H9 (cell line): ENCODE data around the gene FPGS. TPM values are rescaled to one million over a fixed set of nuclear protein-coding genes. Genes with fewer than 3 reads are reported as not detected.

Source experiments
- DNase-seq: peaks from one replicate; pipeline ENCODE4 v3.0.0-alpha.2; 2017
- H2AFZ ChIP-seq: one replicate; pipeline ENCODE4 v1.6.1; 2013; ENCODE audit warnings: mild to moderate bottlenecking, low read length, control low read depth, moderate library complexity
- H2AK5ac ChIP-seq: 2 replicates; pipeline ENCODE4 v1.6.1; 2013; ENCODE audit warnings: low read length, control low read depth, mixed read lengths; ENCODE audit not compliant: insufficient read length
- H2BK120ac ChIP-seq: one replicate; pipeline ENCODE4 v1.6.1; 2013; ENCODE audit warnings: low read depth, mild to moderate bottlenecking, low read length, control low read depth, inconsistent platforms; ENCODE audit not compliant: poor library complexity, severe bottlenecking
- H2BK12ac ChIP-seq: 2 replicates; pipeline ENCODE4 v1.6.1; 2013; ENCODE audit warnings: low read length, control low read depth, mixed read lengths, low read depth; ENCODE audit not compliant: insufficient read length
- H2BK15ac ChIP-seq: 2 replicates; pipeline ENCODE4 v1.6.1; 2013; ENCODE audit warnings: low read depth, low read length, control low read depth
- H2BK20ac ChIP-seq: one replicate; pipeline ENCODE4 v1.6.1; 2013; ENCODE audit warnings: low read depth, mild to moderate bottlenecking, low read length, control low read depth, inconsistent platforms; ENCODE audit not compliant: poor library complexity, severe bottlenecking
- H2BK5ac ChIP-seq: 2 replicates; pipeline ENCODE4 v1.6.1; 2013; ENCODE audit warnings: low read length, control low read depth, mixed read lengths; ENCODE audit not compliant: insufficient read length
- H3K14ac ChIP-seq: 2 replicates; pipeline ENCODE4 v1.6.1; 2013; ENCODE audit warnings: low read length, control low read depth; ENCODE audit not compliant: insufficient read depth
- H3K18ac ChIP-seq: 2 replicates; pipeline ENCODE4 v1.6.1; 2013; ENCODE audit warnings: low read depth, mild to moderate bottlenecking, mixed read lengths, low read length, control low read depth; ENCODE audit not compliant: insufficient read length
- H3K23ac ChIP-seq: 2 replicates; pipeline ENCODE4 v1.6.1; 2013; ENCODE audit warnings: low read length, control low read depth, mixed read lengths, low read depth; ENCODE audit not compliant: insufficient read length
- H3K23me2 ChIP-seq: 2 replicates; pipeline ENCODE4 v1.6.1; 2013; ENCODE audit warnings: low read depth, mild to moderate bottlenecking, mixed read lengths, low read length, control low read depth; ENCODE audit not compliant: insufficient read length, poor library complexity, severe bottlenecking
- H3K27ac ChIP-seq: 2 replicates; pipeline ENCODE4 v1.5.1; 2013; ENCODE audit warnings: low read length, control low read depth, mixed read lengths, low read depth; ENCODE audit not compliant: insufficient read length
- H3K27me3 ChIP-seq: 2 replicates; pipeline ENCODE4 v1.6.1; 2013; ENCODE audit warnings: low read length, control low read depth, inconsistent platforms; ENCODE audit not compliant: insufficient read depth
- H3K4ac ChIP-seq: 2 replicates; pipeline ENCODE4 v1.6.1; 2013; ENCODE audit warnings: low read depth, mild to moderate bottlenecking, control low read depth, inconsistent platforms, low read length, moderate library complexity
- H3K4me1 ChIP-seq: 2 replicates; pipeline ENCODE4 v1.6.1; 2013; ENCODE audit warnings: low read length, control low read depth, inconsistent platforms; ENCODE audit not compliant: insufficient read depth
- H3K4me2 ChIP-seq: 2 replicates; pipeline ENCODE4 v1.6.1; 2013; ENCODE audit warnings: low read length, control low read depth, mixed read lengths; ENCODE audit not compliant: insufficient read length, insufficient read depth
- H3K56ac ChIP-seq: 2 replicates; pipeline ENCODE4 v1.6.1; 2013; ENCODE audit warnings: low read depth, mild to moderate bottlenecking, mixed read lengths, low read length, control low read depth; ENCODE audit not compliant: insufficient read length
- H3K79me1 ChIP-seq: 2 replicates; pipeline ENCODE4 v1.6.1; 2013; ENCODE audit warnings: low read depth, mild to moderate bottlenecking, moderate library complexity, low read length, control low read depth, inconsistent platforms; ENCODE audit not compliant: insufficient read depth, poor library complexity, severe bottlenecking
- H3K79me2 ChIP-seq: 2 replicates; pipeline ENCODE4 v1.6.1; 2013; ENCODE audit warnings: low read length, control low read depth, inconsistent platforms; ENCODE audit not compliant: insufficient read depth
- H3K9ac ChIP-seq: 2 replicates; pipeline ENCODE4 v1.6.1; 2013; ENCODE audit warnings: low read length, control low read depth, mixed read lengths; ENCODE audit not compliant: insufficient read length; ENCODE audit errors: extremely low read depth
- H3K9me3 ChIP-seq: one replicate; pipeline ENCODE4 v1.6.1; 2013; ENCODE audit warnings: low read depth, low read length, inconsistent platforms; ENCODE audit not compliant: control insufficient read depth
- H3T11ph ChIP-seq: one replicate; pipeline ENCODE4 v1.6.1; 2013; ENCODE audit warnings: mild to moderate bottlenecking, low read length, control low read depth, inconsistent platforms
- H4K20me1 ChIP-seq: one replicate; pipeline ENCODE4 v1.6.1; 2013; ENCODE audit not compliant: control insufficient read depth, insufficient read length, insufficient read depth
- H4K5ac ChIP-seq: 2 replicates; pipeline ENCODE4 v1.6.1; 2013; ENCODE audit warnings: low read depth, mild to moderate bottlenecking, mixed read lengths, low read length, control low read depth; ENCODE audit not compliant: insufficient read length
- H4K8ac ChIP-seq: replicated peaks from 2 replicates; pipeline ENCODE4 v1.6.1; 2013; ENCODE audit warnings: low read length, control low read depth, mixed read lengths, low read depth; ENCODE audit not compliant: insufficient read length
- H4K91ac ChIP-seq: 2 replicates; pipeline ENCODE4 v1.6.1; 2013; ENCODE audit warnings: low read depth, mild to moderate bottlenecking, moderate library complexity, mixed read lengths, low read length, control low read depth; ENCODE audit not compliant: insufficient read length
- H3K27ac Mint-ChIP-seq, 3 experiments: 2 replicates in 2 of 3; 3 replicates in 1 of 3; pipeline ENCODE4 v1.8.0; 2020 to 2021; ENCODE audit warnings: mixed read lengths in 3 of 3, mild to moderate bottlenecking in 1 of 3, moderate library complexity in 1 of 3
- H3K27me3 Mint-ChIP-seq: 2 replicates; pipeline ENCODE4 v1.8.0; 2021; ENCODE audit warnings: low read depth, mild to moderate bottlenecking, moderate library complexity, mixed read lengths
- H3K36me3 Mint-ChIP-seq, 3 experiments: 2 replicates in 2 of 3; 3 replicates in 1 of 3; pipeline ENCODE4 v1.8.0; 2020 to 2021; ENCODE audit warnings: low read depth in 3 of 3, mixed read lengths in 3 of 3; ENCODE audit not compliant: insufficient read depth in 1 of 3
- H3K4me1 Mint-ChIP-seq, 2 experiments: 2 replicates each; pipeline ENCODE4 v1.8.0; 2020; ENCODE audit warnings: mixed read lengths in 2 of 2
- H3K4me3 Mint-ChIP-seq, 2 experiments: 2 replicates in 1 of 2; 3 replicates in 1 of 2; pipeline ENCODE4 v1.8.0; 2020 to 2021; ENCODE audit warnings: mild to moderate bottlenecking in 2 of 2, mixed read lengths in 2 of 2, moderate library complexity in 1 of 2
- H3K9me3 Mint-ChIP-seq, 2 experiments: 2 replicates in 1 of 2; 3 replicates in 1 of 2; pipeline ENCODE4 v1.8.0; 2020; ENCODE audit warnings: mild to moderate bottlenecking in 2 of 2, mixed read lengths in 2 of 2, moderate library complexity in 1 of 2
- CTCF ChIP-seq: fragments of 200-600 bp; sonication (generic); conservative IDR thresholded peaks from 3 replicates; pipeline ENCODE4 v1.8.0; 2021; ENCODE audit warnings: antibody characterized with exemption, mild to moderate bottlenecking
- WGBS: extraction: QIAGEN DNeasy Blood & Tissue Kit; methylation state at CpG from one replicate; pipeline ENCODE4 v1.1.7; 2013; ENCODE audit warnings: missing lambda C conversion rate, low lambda C conversion rate, mixed read lengths; ENCODE audit not compliant: insufficient read length; ENCODE audit errors: extremely low coverage; 5-methylcytosine and 5-hydroxymethylcytosine counted together
- total RNA-seq: library from RNA; stranded (reverse); gene quantifications from 2 replicates; pipeline ENCODE4 v1.2.1, GENCODE V29; 2021

FPGS gene
- total RNA-seq, 1 experiment from 2014 or later = 68.4 TPM

- Histone ChIP-seq H2AFZ (no peak overlapping the region), H3K27ac (no peak overlapping the region), H3K14ac (no peak overlapping the region), H3K9me3 (no peaks in the 10 kb centered on the region), H3K79me1 (no peaks in the 10 kb centered on the region), H3T11ph (no peak overlapping the region), H3K18ac (no peak overlapping the region), H3K79me2 (no peaks in the 10 kb centered on the region), H3K4me2 (no peak overlapping the region), H2BK120ac (no peak overlapping the region), H3K23me2 (peaks cover 3% of the 10 kb centered on the region), H2BK12ac (no peak overlapping the region), H2BK20ac (no peak overlapping the region), H2AK5ac (no peak overlapping the region), H3K4ac (no peak overlapping the region), H4K20me1 (no peaks in the 10 kb centered on the region), H3K23ac (no peak overlapping the region), H4K91ac (no peak overlapping the region), H4K8ac (no peak overlapping the region), H2BK15ac (no peak overlapping the region), H4K5ac (no peak overlapping the region), H3K4me1 (no peaks in the 10 kb centered on the region), H2BK5ac (no peak overlapping the region), H3K27me3 (no peaks in the 10 kb centered on the region), H3K56ac (no peak overlapping the region), H3K9ac (no peak overlapping the region)
- H3K27me3 Mint-ChIP-seq = no peaks in the 10 kb centered on the region; the same call in none of the 2 replicates
- H3K4me1 Mint-ChIP-seq = peaks cover 2 to 9% of the 10 kb centered on the region in 2 experiments; a peak in 2 of 4 replicates
- H3K27ac Mint-ChIP-seq = no peak overlapping the region
- H3K4me3 Mint-ChIP-seq = no peak overlapping the region
- H3K36me3 Mint-ChIP-seq = no peaks in the 10 kb centered on the region
- no CpG with 5 or more reads among the region's 4 CpGs for WGBS
- DNase-seq = no peak
- TF ChIP-seq CTCF = no peak
- H3K9me3 Mint-ChIP-seq = no peaks in the 10 kb centered on the region
Observed at GRCh38 chr9:127857278-127857677, 54.6 kb downstream of the FPGS start.
